Stimulated activated CD8-positive, alpha-beta memory T cell treated with anti-CD3 and anti-CD28 coated beads, Interleukin-4, amount 100 ng/mL, for 48 hours (primary cell): Measurements from ENCODE around the gene HP1BP3.

ENCODE experiments used
- DNase-seq: peaks from one replicate; pipeline ENCODE4 v3.0.0-alpha.2; 2020

Gene HP1BP3

DNA sequence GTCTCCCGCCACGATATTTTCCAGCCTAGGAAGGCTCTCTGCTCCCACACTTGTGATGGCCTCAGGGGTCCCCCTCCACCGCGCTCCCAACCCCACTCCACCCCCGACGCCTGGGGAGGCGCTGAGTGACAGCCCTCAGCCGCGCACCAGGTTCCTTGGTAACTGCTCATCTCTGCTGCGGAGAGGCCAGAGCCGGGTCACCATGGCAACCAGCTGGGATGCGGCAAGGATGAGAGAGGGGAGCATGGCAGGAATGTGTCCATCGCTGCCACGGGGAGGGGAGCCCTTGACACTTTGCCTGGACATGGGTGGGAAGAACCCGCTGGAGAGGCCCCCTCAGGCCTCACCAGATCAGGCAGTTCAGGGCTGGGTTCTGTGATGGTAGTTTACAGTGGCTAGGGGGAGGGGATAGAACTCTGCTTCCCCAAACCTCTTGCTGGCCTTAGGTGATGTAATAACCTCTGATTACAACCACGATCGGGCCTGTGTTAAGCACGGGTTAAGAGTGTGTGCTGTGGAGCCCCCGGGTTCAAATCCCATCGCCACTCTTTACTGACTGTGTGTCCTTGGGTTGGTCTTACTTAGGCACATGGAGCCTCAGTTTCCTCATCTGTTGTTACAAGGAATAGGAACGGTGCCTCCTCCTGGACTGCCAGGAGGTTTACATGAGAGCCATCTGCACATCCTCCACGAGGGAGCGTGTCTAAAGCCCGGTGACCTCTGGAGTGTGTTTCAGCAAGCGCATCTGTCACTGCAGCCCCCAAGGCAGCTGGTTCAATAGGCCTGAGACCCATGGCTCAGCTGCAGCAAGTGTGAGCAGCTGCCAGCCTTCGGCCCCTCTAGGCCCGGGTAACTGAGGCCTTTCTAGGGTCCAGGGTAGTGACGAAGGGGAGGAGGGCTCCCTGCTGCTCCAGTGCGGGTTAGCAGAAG lies 75.6 kb downstream of the HP1BP3 start:
- DNase-seq, result no peak

DNA sequence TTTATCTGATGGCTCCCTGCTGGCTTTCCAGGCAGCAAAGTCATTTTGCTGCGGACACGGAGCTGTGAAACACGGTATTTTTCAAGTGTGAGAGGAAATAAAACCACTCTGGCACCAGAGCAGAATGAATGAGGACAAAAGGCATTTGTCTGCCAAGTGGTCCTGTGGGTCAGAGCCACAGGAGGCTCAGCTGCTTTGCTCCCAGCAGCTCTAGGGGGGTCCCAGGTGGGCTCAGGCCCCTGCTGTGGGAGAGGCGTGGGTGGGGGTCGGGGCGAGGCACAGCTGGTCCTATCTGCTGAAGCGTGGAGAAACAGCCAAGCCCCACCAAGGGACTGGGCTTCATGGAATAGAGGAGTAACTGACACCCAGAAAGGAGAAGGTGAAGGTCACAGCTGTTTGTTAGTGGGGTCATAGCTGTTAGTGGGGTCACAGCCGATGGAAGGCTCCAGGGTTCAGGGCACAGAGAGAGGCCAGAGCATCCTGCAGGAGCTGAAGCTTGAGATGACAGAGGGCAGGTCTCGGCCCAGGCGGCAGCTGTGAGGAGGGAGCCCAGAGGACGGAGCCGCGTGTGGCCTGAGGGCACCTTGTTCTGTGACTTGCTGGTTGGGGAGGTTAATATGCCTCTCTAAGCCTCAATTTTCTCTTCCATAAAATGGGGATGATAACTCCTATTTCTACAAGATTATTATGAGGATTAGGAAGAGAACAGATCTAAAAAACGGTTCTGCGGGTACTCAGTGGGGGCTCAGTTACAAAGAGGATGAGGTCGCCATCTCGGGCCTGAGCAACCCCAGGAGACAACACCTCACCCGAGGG lies 76.4 kb downstream of the HP1BP3 start:
- DNase-seq, result no peak

DNA sequence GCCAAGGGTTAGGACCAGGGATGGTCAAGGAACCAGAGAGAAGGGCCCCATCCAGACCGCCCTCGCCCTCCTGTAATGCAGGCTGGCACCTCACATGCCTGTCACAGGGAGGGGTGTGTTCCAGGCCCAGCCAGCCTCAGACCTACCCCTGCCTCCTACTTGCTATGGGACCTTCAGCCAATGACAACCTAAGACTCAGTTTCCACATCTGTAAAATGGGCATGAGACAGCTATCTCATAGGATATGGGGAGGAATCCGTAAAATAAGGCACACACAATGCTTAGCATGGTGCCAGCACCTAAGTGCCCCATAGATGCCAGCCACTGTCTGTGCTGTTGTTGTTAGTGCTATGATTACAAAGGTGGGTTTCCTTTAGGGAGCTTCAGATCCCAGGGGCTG lies 77.2 kb downstream of the HP1BP3 start:
- DNase-seq, result no peak

DNA sequence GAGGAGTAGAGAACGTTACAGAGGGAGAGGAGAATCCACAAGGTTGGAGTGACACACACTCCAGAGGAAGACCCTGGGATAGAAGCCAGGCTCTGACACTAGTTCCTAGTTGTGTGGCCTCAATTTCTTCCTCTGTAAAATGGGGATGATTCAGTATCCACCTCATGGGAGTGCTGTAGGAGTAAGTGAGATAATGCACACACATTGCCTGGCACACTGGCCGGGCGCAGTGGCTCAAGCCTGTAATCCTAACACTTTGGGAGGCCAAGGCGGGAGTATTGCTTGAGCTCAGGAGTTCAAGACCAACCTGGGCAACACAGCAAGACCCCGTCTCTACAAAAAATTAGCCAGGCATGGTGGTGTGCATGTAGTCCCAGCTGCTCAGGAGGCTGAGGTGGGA lies 78.2 kb downstream of the HP1BP3 start:
- no peak for DNase-seq

DNA sequence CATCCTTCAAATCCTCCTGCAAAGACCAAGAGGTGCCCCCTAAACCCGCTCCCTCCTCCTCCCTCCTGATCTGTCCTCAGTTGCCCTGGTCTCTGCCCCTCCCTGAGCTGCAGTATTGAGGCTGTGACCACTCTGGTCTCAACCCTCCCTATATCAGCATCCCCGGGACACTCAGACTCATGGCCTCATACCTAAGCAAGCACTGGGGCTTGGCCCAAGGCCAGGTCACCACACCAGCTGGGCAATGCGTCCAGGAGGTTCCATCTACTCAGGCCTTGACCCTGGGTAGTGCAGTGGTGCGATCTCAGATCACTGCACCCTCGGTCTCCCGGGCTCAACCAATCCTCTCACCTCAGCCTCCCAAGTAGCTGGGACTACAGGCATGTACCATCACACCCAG lies 79.0 kb downstream of the HP1BP3 start:
- DNase-seq, result no peak

DNA sequence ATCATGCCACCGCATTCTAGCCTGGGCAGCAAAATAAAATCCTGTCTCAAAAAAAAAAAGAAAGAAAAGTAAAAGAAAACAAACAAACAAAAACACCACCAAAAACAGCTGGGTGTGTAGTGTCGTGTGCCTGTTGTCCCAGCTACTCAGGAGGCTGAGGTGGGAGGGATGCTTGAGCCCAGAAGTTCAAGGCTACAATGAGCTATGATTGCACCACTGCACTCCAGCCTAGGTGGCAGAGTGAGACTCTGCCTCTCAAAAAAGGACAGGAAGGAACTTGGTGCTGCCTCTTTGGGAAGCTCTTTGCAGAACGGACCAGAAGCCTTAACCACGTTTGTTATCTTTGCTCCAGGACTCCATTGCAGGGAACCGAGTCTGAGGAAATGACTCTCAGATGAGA lies 80.3 kb downstream of the HP1BP3 start:
- no peak for DNase-seq

DNA sequence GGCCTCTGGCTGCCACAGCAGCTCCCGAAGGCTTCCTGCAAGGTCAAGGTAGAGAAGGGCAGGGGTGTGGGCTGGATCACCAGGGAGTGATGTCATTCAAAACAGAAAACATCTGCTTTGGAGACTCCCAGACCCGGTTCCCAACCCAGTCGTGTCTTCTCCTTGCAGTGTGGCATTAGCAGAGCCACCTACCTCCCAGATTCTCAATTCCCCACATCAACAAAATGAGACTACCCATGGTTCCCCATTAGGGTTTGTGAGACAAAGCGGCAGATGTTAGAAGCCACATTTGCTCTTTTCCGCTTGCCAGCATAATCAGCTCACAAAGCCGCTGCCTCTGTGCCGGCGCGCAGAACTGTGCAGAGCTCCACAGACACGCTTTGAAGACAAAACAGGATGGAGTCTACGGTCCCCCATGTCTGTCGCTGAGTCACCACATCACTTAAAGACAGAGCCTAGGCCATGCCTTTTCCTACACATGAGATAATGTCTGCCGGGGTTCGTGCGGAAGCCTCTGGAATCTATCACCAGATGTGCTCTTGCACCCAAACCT lies 81.8 kb downstream of the HP1BP3 start:
- no peak for DNase-seq

DNA sequence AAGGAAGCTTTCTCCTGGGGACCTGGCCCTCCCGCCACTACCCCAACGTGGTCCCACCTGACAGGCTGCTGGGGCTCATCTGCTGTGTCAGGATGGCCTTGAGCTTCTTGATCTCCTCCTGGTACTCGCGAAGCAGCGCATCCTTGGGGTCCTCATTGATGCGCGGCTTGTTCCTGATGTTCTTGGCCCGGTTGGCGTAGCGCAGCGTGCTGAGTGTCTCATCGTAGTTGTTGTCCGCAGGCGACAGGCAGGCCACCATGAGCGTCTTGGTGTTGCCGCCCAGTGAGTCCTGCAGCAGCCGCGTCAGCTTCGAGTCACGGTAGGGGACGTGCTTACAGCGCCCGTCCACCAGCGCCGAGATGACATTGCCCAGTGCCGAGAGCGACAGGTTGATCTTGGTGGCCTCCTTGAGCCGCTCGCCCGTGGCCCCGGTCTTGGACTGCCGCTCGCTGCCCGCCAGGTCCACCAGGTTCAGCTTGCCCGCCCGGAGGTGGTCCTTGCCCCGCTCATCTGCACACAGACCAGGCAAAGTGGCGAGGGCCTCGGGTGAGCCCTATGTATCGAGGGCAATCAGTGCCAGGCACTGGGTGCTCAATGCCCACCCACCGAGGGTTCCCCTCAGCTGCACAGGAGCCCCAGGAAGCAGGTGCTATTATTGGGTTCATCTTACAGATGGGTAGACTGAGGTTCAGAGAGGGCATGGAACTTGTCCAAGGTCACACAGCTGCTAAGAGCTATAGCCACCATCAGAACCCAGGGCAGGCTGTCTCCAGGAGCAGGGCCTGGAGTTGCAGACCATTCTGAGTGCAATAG lies 82.5 kb downstream of the HP1BP3 start:
- DNase-seq, result no peak

DNA sequence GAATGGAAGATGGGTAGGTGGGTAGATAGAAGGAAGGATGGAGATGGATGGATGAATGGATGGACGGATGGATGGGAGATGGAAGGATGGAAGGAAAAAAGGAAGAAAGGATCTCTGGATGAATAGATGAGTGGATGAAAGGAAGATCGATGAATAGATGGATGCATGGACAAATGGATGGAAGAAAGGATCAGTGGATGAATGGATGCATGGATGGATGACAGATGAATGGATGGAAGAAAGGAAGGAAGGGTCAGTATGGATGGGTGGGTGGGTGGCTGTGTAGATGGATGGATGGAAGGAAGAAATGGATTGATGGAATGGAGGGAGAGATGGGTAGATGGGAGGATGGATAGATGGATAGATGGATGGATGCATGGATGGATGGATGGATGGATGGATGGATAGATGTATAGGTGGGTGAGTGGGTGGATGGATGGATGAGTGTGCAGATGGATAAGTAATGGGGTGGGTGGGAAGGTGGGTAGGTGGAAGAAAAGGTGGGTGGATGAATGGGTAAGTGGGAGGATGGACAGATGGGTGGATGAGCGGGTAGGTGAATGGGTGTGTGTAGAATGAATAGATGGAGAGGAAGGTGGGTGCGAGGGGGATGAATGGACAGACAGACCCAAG lies 83.9 kb downstream of the HP1BP3 start:
- no peak for DNase-seq

DNA sequence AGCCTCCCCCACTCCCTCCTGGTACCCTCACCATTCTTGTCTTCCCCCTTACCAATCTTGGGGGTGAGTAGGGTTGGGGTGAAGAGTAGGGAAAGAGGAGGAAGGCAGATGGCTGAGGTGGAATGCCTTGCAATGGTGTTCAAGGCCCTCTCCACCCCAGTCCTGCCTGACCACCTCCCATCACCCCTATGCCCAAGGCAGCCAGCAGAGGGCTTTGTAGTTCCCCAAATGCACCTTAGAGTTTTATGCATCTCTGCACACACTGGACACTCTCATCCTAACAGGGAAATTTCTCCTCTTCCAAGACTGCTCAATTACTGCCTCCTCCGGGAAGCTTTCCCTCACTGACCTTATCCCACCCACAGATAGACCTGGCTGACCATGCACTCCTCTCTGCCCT lies 84.7 kb downstream of the HP1BP3 start:
- DNase-seq, result no peak

DNA sequence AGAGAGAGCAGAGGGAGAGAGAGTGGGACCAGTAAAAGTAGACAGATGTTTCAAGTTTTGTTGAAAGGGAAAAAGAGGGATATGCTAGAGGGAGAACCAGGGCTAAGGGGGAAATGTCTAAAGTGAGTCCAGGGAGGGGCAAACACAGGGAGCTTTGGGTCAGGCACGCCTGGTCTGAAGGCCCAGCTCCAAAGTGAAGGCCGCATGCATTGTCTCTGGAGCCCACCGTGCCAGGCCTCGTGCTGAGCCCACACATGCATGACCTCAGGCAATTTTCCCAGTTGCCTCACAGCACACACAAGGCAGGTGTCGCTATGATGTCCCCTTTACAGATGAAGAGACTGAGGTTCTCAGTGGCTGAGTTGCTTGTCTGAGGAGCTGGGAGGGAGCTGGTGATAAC lies 85.3 kb downstream of the HP1BP3 start:
- DNase-seq, result no peak

DNA sequence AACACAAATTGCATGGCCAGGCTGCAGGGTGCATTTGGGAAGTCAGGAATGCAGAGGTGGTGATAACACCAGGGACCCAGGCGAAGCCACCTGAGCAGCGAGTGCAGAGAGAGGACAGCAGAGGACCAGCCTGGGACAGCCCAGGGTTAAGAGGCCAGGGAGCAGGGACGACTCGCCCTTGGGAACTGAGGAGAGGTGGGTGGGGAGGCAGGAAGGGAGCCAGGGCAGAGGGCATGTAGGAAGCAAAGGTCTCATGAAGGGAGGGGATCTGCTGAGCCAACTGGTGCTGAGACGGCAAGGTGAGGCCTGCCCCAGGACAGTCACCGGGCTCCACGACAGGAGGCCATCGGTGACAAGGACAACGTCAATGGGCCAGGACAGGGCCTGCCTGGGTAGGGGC lies 85.7 kb downstream of the HP1BP3 start:
- no peak for DNase-seq

DNA sequence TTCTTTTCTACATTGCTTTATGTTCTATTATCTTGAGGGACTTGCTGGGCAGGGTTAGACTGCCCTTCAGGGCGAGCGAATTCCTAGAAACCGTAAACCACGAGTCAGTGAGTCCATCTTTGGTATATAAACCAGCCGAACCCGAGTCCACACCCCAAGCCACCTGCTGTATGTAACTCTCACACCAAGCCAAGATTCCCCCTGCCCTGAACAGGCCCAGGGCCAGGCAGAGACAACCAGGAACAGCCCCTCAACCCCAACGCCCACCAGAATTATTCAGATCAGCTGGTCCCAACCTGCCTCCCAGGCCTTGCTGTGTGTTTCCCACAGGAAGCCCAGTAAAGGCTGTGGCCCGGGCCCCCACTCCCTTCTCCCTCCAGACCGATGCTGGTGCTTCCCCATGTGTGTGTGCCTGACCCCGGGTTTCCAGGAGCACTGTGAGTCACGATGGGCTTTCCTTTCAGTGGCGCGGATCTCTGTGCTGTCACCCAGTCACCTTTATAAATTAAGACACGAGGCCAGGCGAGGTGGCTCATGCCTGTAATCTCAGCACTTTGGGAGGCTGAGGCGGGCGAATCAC lies 86.4 kb downstream of the HP1BP3 start:
- no peak for DNase-seq

DNA sequence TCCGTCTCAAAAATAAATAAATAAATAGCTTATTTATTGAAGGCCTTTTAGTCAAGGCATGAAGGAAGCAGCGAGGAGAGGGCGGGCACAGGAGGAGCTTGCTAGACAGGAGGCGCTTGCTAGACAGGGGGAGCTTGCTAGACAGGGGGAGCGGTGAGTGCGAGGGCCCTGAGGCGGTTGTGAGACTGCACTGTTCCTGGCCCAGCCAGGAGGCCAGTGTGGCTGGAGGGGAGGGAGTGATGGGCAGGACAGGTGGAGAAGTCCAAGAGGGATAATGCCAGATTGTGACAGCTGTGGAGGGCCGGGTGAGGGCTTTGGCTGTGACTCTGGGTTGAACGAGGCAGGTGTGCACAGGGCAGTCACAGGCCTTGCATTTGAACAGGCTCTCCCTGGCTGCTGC lies 87.5 kb downstream of the HP1BP3 start:
- no peak for DNase-seq

DNA sequence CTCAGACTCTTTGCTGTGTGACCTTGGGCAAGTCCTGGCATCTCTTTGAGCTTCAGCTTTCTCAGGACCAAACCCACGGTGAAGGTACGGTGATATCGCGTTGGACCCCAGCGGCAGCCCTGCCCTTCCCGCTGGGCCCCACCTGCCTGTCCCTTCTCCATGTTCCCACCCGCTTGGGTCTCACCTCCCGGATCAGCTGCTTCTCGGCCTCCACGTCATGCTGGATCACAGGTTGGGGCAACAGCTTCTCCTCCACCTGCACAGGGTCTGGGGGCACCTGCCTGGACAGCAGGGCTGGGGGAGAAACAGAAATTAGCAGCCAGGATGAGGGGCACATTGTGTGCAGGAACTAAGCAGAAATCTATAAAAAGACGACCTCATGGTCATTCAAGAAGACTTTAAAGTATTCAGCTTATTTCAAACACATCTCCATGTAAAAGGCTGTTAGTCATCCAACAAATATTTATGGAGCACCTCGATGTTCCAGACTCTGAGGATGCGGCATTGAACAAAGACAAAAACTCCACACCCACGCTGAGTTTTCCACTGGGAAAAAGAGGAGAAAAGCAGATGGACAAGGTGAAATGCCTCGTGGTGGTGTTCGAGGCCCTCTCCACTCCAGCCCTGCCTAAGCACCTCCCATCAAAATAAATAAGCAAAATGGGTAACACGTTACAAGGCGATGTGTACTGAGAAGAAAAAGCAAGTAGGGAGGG lies 88.8 kb downstream of the HP1BP3 start:
- no peak for DNase-seq

DNA sequence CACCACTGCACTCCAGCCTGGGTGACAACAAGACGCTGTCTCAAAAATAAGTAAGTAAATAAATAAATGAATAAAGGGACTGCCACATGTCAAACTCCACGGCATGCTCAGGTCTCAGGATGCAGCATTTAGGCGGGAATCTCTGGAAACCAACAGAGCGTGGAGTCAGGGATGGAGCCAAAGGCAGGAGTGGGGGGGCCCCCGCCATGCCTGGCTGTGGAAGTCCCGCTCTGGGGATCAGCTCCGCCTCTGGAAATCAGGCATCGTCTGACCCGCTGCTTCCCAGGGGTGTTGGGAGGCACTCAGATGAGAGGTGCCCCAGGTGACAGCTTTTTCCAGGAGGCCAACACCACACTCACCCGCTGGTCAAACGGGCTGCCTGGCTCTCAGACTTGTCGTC lies 89.5 kb downstream of the HP1BP3 start:
- DNase-seq, result no peak

DNA sequence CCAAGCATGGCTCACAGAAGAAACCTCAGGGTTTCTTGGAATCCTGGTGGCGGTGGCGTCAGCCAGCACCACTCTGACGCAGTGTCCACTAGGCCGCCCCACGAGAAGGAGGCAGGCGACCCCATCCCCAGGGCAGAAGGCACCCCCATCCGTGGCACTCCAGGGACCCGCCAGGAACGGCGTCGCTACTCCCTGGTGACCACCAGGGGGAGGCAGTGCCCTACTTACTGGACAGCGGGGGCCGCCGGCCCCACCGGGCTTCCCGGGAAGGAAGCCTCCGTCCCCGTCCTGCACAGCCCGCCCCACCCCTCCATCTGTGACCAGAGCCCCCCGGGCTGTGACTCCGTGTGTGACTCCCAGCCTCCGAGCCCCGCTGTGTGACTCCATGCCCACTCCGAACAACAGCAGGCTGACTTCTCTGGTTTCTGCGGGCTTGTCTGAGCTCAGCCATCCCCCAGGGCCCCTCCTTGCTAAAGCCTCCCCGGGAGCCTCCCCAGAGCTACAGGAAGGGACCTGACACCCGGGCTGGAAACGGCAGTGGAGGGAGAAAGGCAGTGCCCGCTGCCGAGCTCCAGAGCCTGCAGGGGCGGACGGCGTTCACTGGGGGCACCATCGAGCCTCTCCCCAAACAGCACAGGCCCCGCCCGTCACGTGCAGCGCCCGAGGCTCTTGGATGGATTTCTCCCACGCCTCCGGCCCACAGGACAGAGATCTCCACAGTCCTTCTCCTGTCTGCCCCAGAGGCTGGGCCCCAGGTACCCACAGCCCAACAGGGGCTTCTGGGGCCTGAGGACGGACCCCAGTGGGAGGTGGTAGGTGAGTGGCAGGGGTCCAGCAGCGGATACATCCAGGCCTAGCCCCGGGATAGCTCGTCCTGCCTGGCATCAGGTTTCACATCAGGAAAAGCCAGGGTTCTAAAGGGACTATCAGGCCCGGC lies 90.4 kb downstream of the HP1BP3 start:
- DNase-seq, result peak; percentile 83

DNA sequence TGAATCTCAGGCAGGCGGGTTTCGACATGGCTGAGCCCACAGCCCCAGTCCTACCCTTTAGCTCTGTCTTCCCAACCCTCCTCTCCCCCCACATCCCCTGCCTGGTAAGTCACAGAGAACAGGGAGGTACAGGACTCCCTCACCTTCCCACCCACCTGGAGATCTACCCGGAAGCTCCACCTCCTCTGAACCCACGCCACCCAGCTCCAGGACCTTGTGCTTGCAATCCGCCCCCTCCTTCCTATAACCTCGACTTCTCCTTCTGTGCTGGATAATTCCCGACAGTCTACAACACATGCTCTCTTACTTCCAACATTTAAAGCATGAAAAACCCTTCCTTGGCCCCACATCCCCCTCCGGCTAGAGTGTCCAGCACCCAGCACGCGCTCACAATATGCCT lies 91.6 kb downstream of the HP1BP3 start:
- no peak for DNase-seq

DNA sequence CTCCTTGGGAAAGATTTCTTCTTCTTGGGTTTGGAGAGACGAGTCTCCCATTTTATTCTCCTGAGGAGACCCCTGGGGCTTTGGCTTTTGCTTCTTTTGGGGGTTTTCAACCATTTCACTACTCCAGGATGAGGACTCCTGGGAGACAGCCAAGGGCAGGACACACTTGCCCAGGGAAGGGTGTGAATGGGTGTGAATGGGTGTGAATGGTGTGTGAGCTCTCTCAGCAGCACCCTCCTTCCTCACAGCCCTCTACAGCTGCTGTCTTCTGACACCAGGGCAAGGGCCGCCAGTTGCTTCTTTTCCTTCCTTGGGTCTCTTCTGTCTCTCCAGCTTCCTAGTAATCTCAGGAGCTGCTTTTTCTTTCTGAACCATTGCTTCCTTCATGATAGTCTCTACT lies 93.5 kb downstream of the HP1BP3 start:
- DNase-seq, result no peak
